A549 (cell line): ENCODE measurements around the gene DAW1. TPM values are rescaled to one million over a fixed set of nuclear protein-coding genes. Genes with fewer than 3 reads are reported as not detected.
A peak's percentile ranks its signal among the peaks of the same experiment; 100 is the strongest.

Experiments used
- ATAC-seq, 2 experiments: fragments of 200-7000 bp in 1 of 2; fragments of >200 bp in 1 of 2; cut with Nextera tagmentation in 1 of 2; cut with Tn5 transposase in 1 of 2; 3 replicates each; pipeline versions ENCODE4 v1.8.0 to v1.9.1; 2018 to 2020; ENCODE audit warnings: mild to moderate bottlenecking in 1 of 2, moderate library complexity in 1 of 2
- CTCF ChIA-PET: fragments of 300-600 bp; sonication (Branson Sonifier 250); formaldehyde crosslinking; extraction: SDS; loops from one replicate; lab custom pipeline; 2021; ENCODE audit warnings: antibody characterized with exemption, inconsistent platforms; lab: Yijun Ruan, JAX
- POLR2A ChIA-PET: fragments of 350-600 bp; formaldehyde crosslinking; extraction: SDS; loops from one replicate; lab custom pipeline; 2021; ENCODE audit warnings: antibody characterized with exemption, inconsistent platforms; lab: Yijun Ruan, JAX
- DNase-seq, 2 experiments: peaks; one replicate each; pipeline versions ENCODE4 v3.0.0 to v3.0.0-alpha.2; 2011 to 2016; ENCODE audit warnings: low read depth in 1 of 2, low spot score in 1 of 2
- FAIRE-seq: peaks from 2 replicates; lab custom pipeline; 2011; peaks lifted over from hg19 to GRCh38; lab: Jason Lieb, UNC
- H3K27ac ChIP-seq, 2 experiments: fragments of >200 bp; sonication (Bioruptor Twin); formaldehyde crosslinking; 3 replicates each; pipeline ENCODE4 v1.5.1; 2016 to 2017
- H3K4me1 ChIP-seq: fragments of >200 bp; sonication (Bioruptor Twin); formaldehyde crosslinking; 3 replicates; pipeline ENCODE4 v1.6.1; 2016
- H3K4me2 ChIP-seq: fragments of >200 bp; sonication (Bioruptor Twin); formaldehyde crosslinking; 3 replicates; pipeline ENCODE4 v1.6.1; 2016
- H3K4me3 ChIP-seq: fragments of >200 bp; sonication (Bioruptor Twin); formaldehyde crosslinking; 3 replicates; pipeline ENCODE4 v1.5.1; 2016
- H3K9me3 ChIP-seq: fragments of >200 bp; sonication (Bioruptor Twin); formaldehyde crosslinking; 3 replicates; pipeline ENCODE4 v1.6.1; 2016
- ATOH8 ChIP-seq: fragments of 250-450 bp; sonication (Bioruptor Pico); IDR thresholded peaks from 2 replicates; pipeline ENCODE4 v1.5.0; 2020; ENCODE audit warnings: low read depth, mild to moderate bottlenecking, moderate library complexity
- CEBPB ChIP-seq, 2 experiments: fragments of >200 bp in 1 of 2; sonication (Bioruptor Twin) in 1 of 2; formaldehyde crosslinking in 1 of 2; IDR thresholded peaks; 2 replicates each; pipeline ENCODE4 v1.6.1; 2012 to 2016
- JUN ChIP-seq, 2 experiments: fragments of >200 bp; sonication (Bioruptor Twin); formaldehyde crosslinking; IDR thresholded peaks; 2 replicates in 1 of 2; 3 replicates in 1 of 2; pipeline ENCODE4 v1.6.1; 2016 to 2017
- JUNB ChIP-seq: fragments of >200 bp; sonication (Bioruptor Twin); formaldehyde crosslinking; IDR thresholded peaks from 2 replicates; pipeline ENCODE4 v1.6.1; 2016
- KDM5A ChIP-seq: fragments of 200-600 bp; sonication (generic); IDR thresholded peaks from 2 replicates; pipeline ENCODE4 v1.6.1; 2016; ENCODE audit warnings: antibody characterized with exemption, mild to moderate bottlenecking
- MAX ChIP-seq: IDR thresholded peaks from 2 replicates; pipeline ENCODE4 v1.6.1; 2012
- MAZ ChIP-seq: fragments of 150-350 bp; IDR thresholded peaks from 2 replicates; pipeline ENCODE4 v1.6.1; 2014; ENCODE audit warnings: antibody characterized with exemption, low read depth, low read length, borderline replicate concordance
- REST ChIP-seq: fragments of 200-600 bp; sonication (generic); IDR thresholded peaks from 2 replicates; pipeline ENCODE4 v1.6.1; 2016; ENCODE audit warnings: antibody characterized with exemption, mild to moderate bottlenecking, moderate library complexity
- RNF2 ChIP-seq: fragments of 200-600 bp; sonication (generic); IDR thresholded peaks from 2 replicates; pipeline ENCODE4 v1.6.1; 2016; ENCODE audit warnings: low read depth, mild to moderate bottlenecking, antibody characterized with exemption, moderate library complexity, borderline replicate concordance
- SREBF2 ChIP-seq: fragments of 450-650 bp; IDR thresholded peaks from 2 replicates; pipeline ENCODE4 v1.6.1; 2014; ENCODE audit warnings: mild to moderate bottlenecking, moderate library complexity
- ZSCAN20 ChIP-seq: fragments of 250-450 bp; sonication (Bioruptor Pico); IDR thresholded peaks from 2 replicates; pipeline ENCODE4 v1.8.0; 2022; ENCODE audit warnings: mild to moderate bottlenecking, moderate library complexity
- WGBS: methylation state at CpG from one replicate; pipeline ENCODE4 v1.1.6; 2017; ENCODE audit errors: missing lambda C conversion rate; 5-methylcytosine and 5-hydroxymethylcytosine counted together
- polyA plus RNA-seq, 4 experiments: library from polyadenylated mRNA; depleted of rRNA in 3 of 4; stranded (reverse); fragments of >200 nt; fragmentation: RNase III in 1 of 4; extraction: RNeasy Plus Mini Kit Qiagen cat#74134 plus additional on column Dnase treatment in 1 of 4; gene quantifications; 2 replicates in 3 of 4; 3 replicates in 1 of 4; pipeline ENCODE4 v1.2.3, GENCODE V29; 2011 to 2017

The DAW1 gene
- polyA plus RNA-seq, 2 of the 4 experiments (the other 2 are of a cell fraction) = 1.1 to 2.7 TPM

GRCh38 chr2:227877421-227878310 is 6.2 kb downstream of the DAW1 start:
- 33% methylated on average over 9 of the region's 9 CpGs for WGBS
- ATAC-seq = peak; percentile 28 to 49; a peak in 3 of 6 replicates
- H3K4me1 ChIP-seq = peaks cover 65% of the 10 kb centered on the region

GRCh38 chr2:227880460-227880859 is 9.0 kb downstream of the DAW1 start:
- Histone ChIP-seq H3K4me2 (peak overlapping the region; percentile 32; the same call in 2 of the 3 replicates), H3K9me3 (peaks cover 2% of the 10 kb centered on the region; the same call in 1 of the 3 replicates), H3K27ac (peak overlapping the region; percentile 74 to 79), H3K4me3 (no peak overlapping the region), H3K4me1 (peaks cover 58% of the 10 kb centered on the region)
- ATAC-seq (no peak), FAIRE-seq (no peak), DNase-seq (no peak)
- TF ChIP-seq MAX (no peak), CEBPB (IDR thresholded peaks at IDR 0.05) (peak; percentile 77 to 83), ZSCAN20 (CRISPR knock-in tag) (no peak), ATOH8 (CRISPR knock-in tag) (no peak)
- ChIA-PET POLR2A (no interaction called here), CTCF (interaction anchor here (11.6 kb wide), 1 partner anchor 19 kb away, joined by 68 read pairs; no protein-coding TSS in a partner anchor)
- WGBS = 75% methylated on average over 3 of the region's 3 CpGs

More at GRCh38 chr2:227877421-227878310, 6.2 kb downstream of the DAW1 start:
- ChIA-PET POLR2A (interaction anchor here (1.0 kb wide), 1 partner anchor 15 kb away, joined by 4 read pairs; no protein-coding TSS in a partner anchor), CTCF (interaction anchor here (0.9 to 11.6 kb wide), 4 partner anchors 8 to 16 kb away, joined by 4 to 68 read pairs (median 10); no protein-coding TSS in a partner anchor)
- FAIRE-seq (no peak), DNase-seq (no peak)
- H3K4me2 ChIP-seq = peak overlapping the region; percentile 61
- no peak overlapping the region for H3K4me3 ChIP-seq
- peak overlapping the region; percentile 79 to 93 for H3K27ac ChIP-seq
- TF ChIP-seq KDM5A (no peak), JUN (IDR thresholded peaks at IDR 0.05) (0 out of 5 replicates have a peak, but pooled peaks of 1 of the 2 experiments have one; percentile 19), MAZ (no peak), RNF2 (no peak)
- no peaks in the 10 kb centered on the region; the same call in 2 of the 3 replicates for H3K9me3 ChIP-seq

GRCh38 chr2:227881866-227882517 is 10.6 kb downstream of the DAW1 start:
- ATAC-seq (peak in 1 of 2 experiments; percentile 10; a peak in 2 of 6 replicates), FAIRE-seq (no peak), DNase-seq (no peak)
- WGBS = 40% methylated on average over 4 of the region's 4 CpGs
- peak overlapping the region; percentile 45 to 74 for H3K27ac ChIP-seq
- peaks cover 2% of the 10 kb centered on the region; the same call in 1 of the 3 replicates for H3K9me3 ChIP-seq
- CTCF ChIA-PET = interaction anchor here (11.6 kb wide), 1 partner anchor 20 kb away, joined by 68 read pairs; no protein-coding TSS in a partner anchor
- H3K4me3 ChIP-seq = no peak overlapping the region
- TF ChIP-seq SREBF2 (no peak), MAX (peak; percentile 43; the same call in 1 of the 2 replicates), JUNB (peak; percentile 21; the same call in 1 of the 2 replicates), REST (no peak)
- peaks cover 43% of the 10 kb centered on the region for H3K4me1 ChIP-seq
- POLR2A ChIA-PET = no interaction called here
- peak overlapping the region; percentile 42 for H3K4me2 ChIP-seq
